GM19468 (cell line): Measurements from ENCODE around the gene RASGRP4.
"Not testable (repeated sequence)": the region's sequence is repeated elsewhere in the genome, so short reads cannot be mapped to it uniquely, and the experiment has no call there.

Experiments
- ATAC-seq: cut with Tn5 transposase; IDR thresholded peaks from one replicate; pipeline ENCODE4 v1.9.1; 2021; ENCODE audit warnings: mild to moderate bottlenecking, moderate library complexity, moderate number of reproducible peaks; ENCODE audit not compliant: unreplicated experiment; ENCODE audit errors: extremely low read depth

The RASGRP4 gene

DNA sequence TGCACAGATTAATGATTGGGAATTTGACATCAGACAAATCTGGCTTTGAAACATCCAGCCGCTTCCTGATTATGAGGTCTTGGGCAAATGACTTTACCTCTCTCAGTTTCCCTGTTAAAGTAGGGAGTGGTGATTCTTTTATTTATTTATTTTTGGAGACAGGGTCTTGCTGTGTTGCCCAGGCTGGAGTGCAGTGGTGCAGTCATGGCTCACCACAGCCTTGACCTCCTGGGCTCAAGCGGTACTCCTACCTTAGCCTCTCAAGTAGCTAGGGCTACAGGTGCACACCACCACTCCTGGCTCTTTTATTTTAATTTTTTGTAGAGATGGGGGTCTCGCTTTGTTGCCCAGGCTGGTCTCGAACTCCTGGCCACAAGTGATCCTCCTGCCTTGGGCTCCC, 49.0 kb downstream of the RASGRP4 start:
- no peak for ATAC-seq

DNA sequence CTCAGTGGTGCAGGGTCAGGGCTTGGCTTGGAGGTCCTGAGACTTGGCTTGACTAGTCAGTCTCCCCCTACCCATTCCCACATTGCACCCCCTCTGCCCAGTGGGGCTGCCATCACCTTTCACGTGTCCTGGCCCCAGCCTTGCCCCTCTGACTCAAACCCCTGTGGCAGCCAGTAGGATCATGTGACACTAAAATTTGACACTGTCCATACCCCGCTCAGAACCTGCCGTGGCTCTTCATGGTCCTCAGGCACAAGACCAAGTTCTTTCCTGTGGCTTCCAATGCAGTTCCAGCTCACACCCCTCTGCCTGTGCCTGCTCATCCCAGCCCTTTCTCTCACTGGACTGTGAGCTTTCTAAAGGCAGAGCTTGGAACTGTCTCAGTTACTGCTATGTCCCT, 49.4 kb downstream of the RASGRP4 start:
- no peak for ATAC-seq

DNA sequence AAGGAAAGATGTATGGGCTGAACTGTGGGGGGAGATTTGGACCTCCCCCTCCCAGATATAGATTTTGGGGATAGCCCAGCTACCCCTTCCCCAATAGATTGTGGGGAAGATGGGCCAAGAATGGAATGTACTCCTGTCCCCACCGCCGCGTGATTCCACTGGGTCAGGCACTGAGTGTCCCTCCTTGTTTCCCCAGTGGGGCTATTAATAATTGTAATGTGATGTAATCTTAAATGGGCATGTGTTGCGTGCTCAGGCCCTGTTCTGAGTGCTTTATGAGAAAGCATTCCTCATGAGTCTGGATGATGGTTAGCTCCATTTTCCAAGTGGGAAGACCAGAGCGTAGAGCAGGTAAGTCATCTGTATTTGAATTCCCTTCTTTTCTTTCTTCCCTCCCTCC, 50.3 kb downstream of the RASGRP4 start:
- ATAC-seq, result no peak

DNA sequence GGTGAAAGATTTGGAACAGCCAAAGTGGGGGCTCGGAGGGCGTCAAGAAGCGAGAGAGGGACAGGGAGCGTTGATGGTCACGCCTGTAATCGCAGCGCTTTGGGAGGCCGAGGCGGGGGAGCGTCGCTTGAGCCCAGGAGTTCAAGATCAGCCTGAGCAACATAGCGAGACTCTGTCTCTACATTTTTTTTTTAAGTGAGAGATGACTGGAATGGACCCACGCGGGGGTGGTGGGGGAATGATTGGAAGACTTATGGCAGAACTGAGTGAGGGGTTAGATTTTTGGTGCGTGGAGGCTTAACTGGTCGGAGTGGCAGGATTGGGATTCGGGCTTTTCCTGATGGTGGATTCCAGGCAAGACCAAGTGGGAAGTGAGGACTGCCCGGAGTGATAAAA, 50.9 kb downstream of the RASGRP4 start:
- ATAC-seq, result no peak

DNA sequence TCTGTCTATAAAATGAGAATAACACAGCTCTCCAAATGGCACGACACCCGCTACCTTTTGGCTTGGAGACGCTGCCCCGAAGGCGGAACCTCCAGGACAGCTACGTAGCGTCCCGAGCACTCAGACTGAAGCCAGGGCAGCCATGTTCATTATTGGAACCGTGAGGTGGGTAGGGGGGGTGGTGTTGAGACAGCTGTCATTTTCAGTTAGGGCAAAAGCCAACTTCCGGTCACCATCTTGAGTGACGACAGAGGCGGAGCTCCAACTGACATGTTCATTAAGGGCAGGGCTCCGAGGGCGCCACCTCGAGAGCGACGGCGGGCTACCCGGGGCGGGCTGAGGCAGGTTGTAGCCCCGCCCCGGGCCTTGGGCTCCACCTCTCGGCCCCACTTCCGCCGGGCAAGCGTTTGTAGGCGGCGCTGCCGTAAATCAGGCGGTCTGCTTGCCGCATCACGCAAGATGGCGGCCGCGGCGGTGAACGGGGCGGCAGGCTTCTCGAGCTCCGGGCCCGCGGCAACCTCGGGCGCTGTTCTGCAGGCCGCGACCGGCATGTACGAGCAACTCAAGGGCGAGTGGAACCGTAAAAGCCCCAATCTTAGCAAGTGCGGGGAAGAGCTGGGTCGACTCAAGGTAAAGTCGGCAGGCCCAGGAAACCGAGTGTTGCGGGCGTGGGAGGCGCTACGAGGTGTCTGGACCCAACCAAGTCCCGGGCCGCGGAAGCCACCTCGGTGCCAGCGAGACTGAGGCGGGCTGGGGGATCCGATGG, 51.5 kb downstream of the RASGRP4 start, which contains the start of gene PSMD8:
Gene PSMD8 (plus strand): TSS at position 240 of the 766 bp plus-strand sequence. CDS start 31 bp downstream, at position 271.
- ATAC-seq, result peak; percentile 81

DNA sequence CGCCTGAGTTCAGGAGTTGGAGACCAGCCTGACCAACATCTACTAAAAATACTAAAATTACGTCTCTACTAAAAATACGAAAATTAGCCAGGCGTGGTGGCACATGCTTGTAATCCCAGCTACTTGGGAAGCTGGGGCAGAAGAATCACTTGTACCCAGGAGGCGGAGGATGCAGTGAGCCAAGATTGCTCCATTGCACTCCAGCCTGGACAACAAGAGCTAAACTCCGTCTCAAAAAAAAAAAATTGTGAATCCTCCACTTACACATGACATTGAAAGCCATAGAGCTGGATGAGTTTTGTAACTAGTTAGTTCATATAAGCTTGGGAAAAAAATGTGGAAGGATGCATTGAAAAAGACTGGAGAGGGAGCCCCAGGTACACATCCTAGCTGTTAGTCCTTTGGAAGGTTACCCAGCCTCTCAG, 52.1 kb downstream of the RASGRP4 start:
- no peak for ATAC-seq

DNA sequence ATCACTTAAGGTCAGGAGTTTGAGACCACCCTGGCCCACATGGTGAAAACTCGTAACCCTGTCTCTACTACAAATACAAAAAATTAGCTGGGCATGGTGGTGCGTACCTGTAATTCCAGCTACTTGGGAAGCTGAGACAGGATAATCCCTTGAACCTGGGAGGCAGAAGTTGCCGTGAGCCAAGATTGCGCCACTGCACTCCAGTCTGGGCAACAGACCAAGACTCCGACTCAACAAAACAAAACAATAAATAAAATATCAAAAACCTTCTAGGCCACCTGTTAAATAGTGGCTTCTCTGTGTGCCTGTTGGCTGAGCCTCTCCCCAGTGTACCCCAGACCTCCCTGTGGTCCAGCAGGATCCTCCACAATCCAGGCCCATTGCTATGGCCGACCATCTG, 54.9 kb downstream of the RASGRP4 start:
- no peak for ATAC-seq

DNA sequence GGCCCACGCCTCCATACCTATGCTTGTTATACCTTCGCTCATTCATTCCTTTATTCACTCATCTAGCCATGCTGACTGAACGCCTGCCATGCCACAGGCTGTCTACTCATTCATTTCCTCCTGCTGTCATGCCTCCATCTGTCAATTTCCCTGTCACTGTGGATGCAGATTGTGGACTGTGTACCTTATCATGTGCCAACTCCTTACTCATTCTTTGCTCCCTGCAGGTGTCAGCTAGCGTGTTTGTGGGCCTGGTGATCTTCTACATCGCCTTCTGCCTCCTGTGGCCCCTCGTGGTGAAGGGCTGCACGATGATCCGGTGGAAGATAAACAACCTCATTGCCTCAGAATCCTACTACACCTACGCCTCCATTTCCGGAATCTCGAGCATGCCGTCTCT, 55.7 kb downstream of the RASGRP4 start:
- no peak for ATAC-seq

DNA sequence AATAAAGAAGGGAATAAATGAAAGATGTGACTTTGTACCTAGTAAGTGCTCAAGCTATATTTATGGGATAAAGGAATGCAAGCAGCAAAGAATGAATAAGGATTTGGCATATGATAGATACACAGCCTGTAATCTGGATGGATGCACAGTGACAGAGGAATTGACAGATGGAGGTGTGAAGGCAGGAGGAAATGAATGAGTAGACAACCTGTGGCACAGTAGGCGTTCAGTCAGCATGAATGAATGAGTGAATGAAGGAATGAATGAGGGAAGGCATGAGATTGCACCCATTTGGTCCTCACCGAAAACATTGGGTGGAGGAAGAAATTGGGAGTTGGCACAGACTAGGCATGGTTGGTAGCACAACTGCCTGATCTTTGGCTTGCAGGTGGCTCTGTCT, 56.4 kb downstream of the RASGRP4 start:
- no peak for ATAC-seq

DNA sequence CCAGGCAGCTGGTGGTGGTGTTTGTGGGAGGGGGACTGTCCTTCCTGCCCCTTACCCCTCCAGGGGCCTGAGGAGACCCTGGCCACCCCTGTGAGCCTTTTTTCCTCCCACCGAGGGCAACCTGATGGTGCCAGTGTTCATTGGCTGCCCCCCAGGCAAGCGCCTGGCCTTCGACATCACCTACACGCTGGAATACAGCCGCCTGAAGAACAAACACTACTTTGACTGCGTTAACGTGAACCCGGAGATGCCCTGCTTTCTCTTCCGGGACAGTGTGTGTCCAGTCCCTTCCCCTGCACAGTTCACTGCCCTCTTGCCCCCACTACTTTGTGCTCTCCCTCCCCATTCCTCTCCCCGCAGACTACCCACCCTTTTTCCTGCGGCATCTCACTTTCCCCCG, 59.0 kb downstream of the RASGRP4 start:
- ATAC-seq, result no peak

DNA sequence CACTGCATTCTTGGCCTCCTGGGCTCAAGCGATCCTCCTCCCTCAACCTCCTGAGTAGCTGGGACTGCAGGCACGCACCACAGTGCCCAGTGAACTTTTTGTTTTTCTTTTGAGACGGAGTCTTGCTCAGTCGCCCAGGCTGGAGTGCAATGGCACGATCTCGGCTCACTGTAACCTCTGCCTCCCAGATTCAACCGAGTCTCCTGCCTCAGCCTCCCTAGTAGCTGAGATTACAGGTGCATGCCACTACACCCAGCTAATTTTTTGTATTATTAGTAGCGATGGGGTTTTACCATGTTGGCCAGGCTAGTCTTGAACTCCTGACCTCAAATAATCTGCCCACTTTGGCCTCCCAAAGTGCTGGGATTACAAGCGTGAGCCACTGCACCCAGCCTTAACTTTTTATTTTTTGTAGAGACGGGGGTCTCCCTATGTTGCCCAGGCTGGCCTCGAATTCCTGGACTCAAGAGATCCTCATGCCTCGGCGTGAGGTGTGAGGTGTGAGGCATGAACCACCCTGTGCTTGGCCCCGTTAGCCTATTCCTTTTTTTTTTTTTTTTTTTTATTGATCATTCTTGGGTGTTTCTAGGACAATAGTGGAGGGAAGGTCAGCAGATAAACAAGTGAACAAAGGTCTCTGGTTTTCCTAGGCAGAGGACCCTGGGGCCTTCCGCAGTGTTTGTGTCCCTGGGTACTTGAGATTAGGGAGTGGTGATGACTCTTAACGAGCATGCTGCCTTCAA, 62.9 kb downstream of the RASGRP4 start:
- not testable (repeated sequence) for ATAC-seq

DNA sequence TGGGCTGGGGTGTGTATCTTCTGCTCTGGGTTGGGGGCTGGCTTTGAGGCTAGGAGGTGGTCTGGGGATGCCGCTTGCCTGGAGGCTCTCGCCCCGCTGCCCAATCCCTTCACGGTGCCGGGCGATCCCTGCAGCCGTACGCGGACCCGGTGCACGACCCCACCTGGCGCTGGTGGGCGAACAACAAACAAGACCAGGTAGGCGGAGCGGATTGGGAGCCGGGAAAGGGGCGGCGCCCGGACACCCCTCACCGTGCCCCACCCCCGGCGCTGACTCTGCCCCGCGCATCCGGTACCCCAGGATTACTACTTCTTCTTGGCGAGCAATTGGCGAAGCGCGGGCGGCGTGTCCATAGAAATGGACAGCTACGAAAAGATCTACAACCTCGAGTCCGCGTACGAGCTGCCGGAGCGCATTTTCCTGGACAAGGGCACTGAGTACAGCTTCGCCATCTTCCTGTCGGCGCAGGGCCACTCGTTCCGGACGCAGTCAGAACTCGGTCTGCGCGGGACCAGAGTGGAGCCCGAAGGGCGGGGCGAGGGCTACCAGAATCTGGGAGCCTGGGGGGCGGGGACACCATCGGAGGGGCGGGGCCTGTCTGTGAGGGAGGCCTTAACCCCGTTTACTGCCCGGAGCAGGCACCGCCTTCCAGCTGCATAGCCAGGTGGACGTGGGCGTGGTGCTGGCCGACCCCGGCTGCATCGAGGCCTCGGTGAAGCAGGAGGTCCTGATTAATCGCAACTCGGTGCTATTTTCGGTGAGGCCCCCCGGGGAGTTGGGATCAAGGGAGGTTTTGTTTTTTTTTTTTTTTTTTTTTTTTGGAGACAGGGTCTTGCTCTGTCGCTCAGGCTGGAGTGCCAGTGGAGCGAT, 63.7 kb downstream of the RASGRP4 start:
- ATAC-seq, result no peak

DNA sequence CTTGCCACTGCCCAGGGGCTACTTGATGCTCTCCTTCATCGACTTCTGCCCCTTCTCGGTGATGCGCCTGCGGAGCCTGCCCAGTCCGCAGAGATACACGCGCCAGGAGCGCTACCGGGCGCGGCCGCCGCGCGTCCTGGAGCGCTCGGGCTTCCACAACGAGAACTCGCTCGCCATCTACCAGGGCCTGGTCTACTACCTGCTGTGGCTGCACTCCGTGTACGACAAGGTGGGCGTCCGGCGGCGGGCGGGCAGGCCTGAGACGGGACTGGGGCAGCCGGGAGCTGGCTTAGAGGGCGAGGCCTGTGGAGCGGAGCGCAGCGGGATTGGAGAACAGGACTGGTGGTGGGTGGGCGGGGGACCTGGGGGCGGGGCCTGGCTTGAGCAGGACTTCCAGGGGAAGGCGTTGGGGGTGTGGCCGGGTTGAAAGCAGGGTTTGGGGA, 64.4 kb downstream of the RASGRP4 start:
- ATAC-seq, result no peak

DNA sequence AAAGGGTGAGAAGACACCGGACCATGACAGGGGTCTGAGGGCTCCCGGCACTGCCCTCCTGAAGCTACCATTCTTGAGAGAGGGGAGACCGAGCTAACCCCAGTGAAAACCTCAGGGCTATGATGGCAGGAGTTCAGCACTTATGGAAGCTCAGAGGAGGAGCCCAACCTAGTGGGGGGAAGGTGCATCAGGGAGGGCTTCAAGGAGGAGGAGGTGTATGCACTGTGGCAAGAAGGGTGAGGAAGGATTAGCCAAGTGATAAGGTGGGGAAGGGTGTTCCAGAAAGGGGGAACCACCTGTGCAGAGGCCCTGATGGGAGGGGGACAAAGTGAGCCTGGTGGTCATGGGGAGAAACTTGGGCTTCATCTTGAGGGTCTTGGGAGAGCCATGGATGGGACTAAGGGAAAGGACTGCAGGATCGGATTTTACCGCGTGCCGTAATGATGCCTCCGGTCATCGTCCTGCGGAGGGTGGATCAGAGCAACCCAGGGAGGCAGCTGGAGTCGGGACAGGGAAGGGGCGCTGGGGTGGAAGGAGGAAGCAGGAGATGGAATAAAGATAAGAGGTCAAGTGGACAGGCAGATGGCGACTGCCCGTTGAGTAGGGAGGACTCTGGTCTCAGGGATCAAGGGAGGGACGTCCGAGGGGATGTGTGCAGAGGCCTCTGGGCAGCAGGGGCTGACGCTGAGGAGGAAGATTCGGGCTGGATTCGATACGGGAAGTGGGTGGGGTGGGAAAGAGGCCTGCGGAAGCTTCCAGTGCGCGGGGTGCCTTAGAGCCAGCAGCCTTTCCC, 65.0 kb downstream of the RASGRP4 start:
- no peak for ATAC-seq

DNA sequence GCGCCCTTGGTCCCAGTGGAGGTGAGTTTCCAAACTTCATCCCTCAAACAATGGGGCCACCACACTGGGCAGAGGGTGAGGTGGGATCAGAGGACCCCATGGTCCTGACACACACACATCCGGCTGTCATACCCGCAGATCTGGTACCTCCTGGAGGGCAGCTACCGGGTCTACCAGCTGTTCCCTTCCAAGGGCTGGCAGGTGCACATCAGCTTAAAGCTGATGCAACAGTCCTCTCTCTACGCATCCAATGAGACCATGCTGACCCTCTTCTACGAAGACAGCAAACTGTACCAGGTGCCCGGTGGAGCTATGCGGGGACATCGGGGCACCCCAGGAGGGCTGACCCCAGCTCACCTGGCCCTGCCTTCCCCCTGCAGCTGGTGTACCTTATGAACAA, 65.7 kb downstream of the RASGRP4 start:
- no peak for ATAC-seq

DNA sequence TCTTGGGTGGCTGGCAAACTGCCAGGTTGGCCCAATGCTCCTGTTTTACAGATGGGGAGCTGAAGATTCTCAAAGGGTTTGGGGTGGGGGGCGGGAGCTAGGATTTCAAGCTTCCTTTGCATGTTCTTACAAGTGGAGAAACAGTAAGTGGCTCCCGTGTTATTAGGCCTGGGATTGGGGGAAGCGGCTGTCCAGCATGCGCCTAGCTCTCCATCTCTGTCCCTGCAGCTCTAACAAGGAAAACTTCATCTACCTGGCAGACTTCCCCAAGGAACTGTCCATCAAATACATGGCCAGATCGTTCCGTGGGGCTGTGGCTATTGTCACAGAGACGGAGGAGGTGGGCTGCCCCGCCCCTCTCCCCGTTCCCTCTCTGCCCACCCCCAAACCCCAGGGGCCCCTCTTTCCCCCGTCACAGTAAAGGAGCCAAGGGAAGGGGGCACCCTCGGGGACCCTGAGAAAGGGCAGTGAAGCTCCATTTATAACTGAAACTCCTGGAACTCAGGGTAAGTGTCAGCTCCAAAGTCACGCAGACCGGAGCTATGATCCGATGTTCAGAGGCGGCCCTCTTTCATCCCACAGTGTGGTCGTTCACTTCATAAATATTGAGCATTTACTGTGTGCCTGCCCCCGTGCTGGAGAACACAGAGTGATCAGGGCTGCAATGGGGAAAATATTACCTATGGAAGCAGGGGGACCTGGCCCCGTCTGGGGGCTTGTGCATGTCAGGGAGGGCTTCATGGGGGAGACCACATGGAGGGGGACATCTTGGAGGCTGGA, 66.6 kb downstream of the RASGRP4 start:
- no peak for ATAC-seq
